ENCODE measurements around the gene PTPN14. TPM values are rescaled to one million over a fixed set of nuclear protein-coding genes. Genes with fewer than 3 reads are reported as not detected.
A peak's percentile ranks its signal among the peaks of the same experiment; 100 is the strongest.

Gene PTPN14
- total RNA-seq, 4 donors from 2014 or later: 42.8 to 63.8 (median 50.4) TPM

GRCh38 chr1:214377485-214377884 is 173.9 kb downstream of the PTPN14 start:
- Histone ChIP-seq H3K27me3 (no peaks in the 10 kb centered on the region), H3K36me3 (peaks cover 0 to 33% of the 10 kb centered on the region in 2 donors), H3K4me3 (no peak overlapping the region), H3K27ac (no peak overlapping the region), H3K4me1 (peaks cover 14 to 17% of the 10 kb centered on the region in 2 donors), H3K9me3 (no peaks in the 10 kb centered on the region)
- intact Hi-C loops (cut with DNase I; ENCODE audit: low total_unique reads): no loop called here
- TF ChIP-seq CTCF (IDR thresholded peaks at IDR 0.05 in 4 of 5, conservative IDR thresholded peaks at IDR 0.05 in 1 of 5) (no peak), POLR2A (IDR thresholded peaks at IDR 0.05) (no peak)
- ATAC-seq: no peak
- DNase-seq: no peak
- in situ Hi-C loops (cut with MboI; ENCODE audit: low sequenced_read_pairs in 4 of 4): no loop called here

- H3K9me3 ChIP-seq: no peaks in the 10 kb centered on the region
- H3K36me3 ChIP-seq: peaks cover 0 to 41% of the 10 kb centered on the region in 2 donors
- intact Hi-C loops (cut with DNase I; ENCODE audit: low total_unique reads): no loop called here
- DNase-seq: no peak
- peaks cover 17 to 19% of the 10 kb centered on the region in 2 donors for H3K4me1 ChIP-seq
- no peak for ATAC-seq
- H3K27ac ChIP-seq: peak overlapping the region in 2 of 4 donors; percentile 19 to 25
- in situ Hi-C loops (cut with MboI; ENCODE audit: low sequenced_read_pairs in 4 of 4): no loop called here
- H3K27me3 ChIP-seq: no peaks in the 10 kb centered on the region
- TF ChIP-seq POLR2A (IDR thresholded peaks at IDR 0.05): no peak
- no peak for TF ChIP-seq CTCF (IDR thresholded peaks at IDR 0.05 in 4 of 5, conservative IDR thresholded peaks at IDR 0.05 in 1 of 5)
- no peak overlapping the region for H3K4me3 ChIP-seq
Observed at GRCh38 chr1:214372092-214372491, 179.3 kb downstream of the PTPN14 start.

- Histone ChIP-seq H3K27me3 (no peaks in the 10 kb centered on the region), H3K9me3 (no peaks in the 10 kb centered on the region), H3K4me3 (no peak overlapping the region), H3K27ac (peak overlapping the region in 1 of 4 donors; percentile 19), H3K36me3 (peaks cover 0 to 36% of the 10 kb centered on the region in 2 donors), H3K4me1 (peaks cover 18 to 19% of the 10 kb centered on the region in 2 donors)
- in situ Hi-C loops (cut with MboI; ENCODE audit: low sequenced_read_pairs in 4 of 4): no loop called here
- DNase-seq (no peak), ATAC-seq (no peak)
- intact Hi-C loops (cut with DNase I; ENCODE audit: low total_unique reads): no loop called here
- TF ChIP-seq POLR2A (IDR thresholded peaks at IDR 0.05) (no peak), CTCF (IDR thresholded peaks at IDR 0.05 in 4 of 5, conservative IDR thresholded peaks at IDR 0.05 in 1 of 5) (no peak)
Observed at GRCh38 chr1:214370615-214371014, 180.8 kb downstream of the PTPN14 start.

GRCh38 chr1:214369364-214369763 is 182.0 kb downstream of the PTPN14 start:
- Histone ChIP-seq H3K36me3 (peaks cover 0 to 34% of the 10 kb centered on the region in 2 donors), H3K27ac (no peak overlapping the region), H3K4me3 (no peak overlapping the region), H3K4me1 (peaks cover 26 to 29% of the 10 kb centered on the region in 2 donors), H3K27me3 (no peaks in the 10 kb centered on the region), H3K9me3 (no peaks in the 10 kb centered on the region)
- intact Hi-C loops (cut with DNase I; ENCODE audit: low total_unique reads): no loop called here
- in situ Hi-C loops (cut with MboI; ENCODE audit: low sequenced_read_pairs in 4 of 4): no loop called here
- TF ChIP-seq CTCF (IDR thresholded peaks at IDR 0.05 in 4 of 5, conservative IDR thresholded peaks at IDR 0.05 in 1 of 5) (no peak), POLR2A (IDR thresholded peaks at IDR 0.05) (no peak)
- ATAC-seq (no peak), DNase-seq (no peak)

- Histone ChIP-seq H3K27ac (peak overlapping the region in 2 of 4 donors; percentile 6 to 20), H3K4me1 (peaks cover 38 to 44% of the 10 kb centered on the region in 2 donors), H3K36me3 (peaks cover 0 to 34% of the 10 kb centered on the region in 2 donors), H3K9me3 (no peaks in the 10 kb centered on the region), H3K27me3 (no peaks in the 10 kb centered on the region), H3K4me3 (no peak overlapping the region)
- no peak for ATAC-seq
- in situ Hi-C loops (cut with MboI; ENCODE audit: low sequenced_read_pairs in 4 of 4) (no loop called here), intact Hi-C loops (cut with DNase I; ENCODE audit: low total_unique reads) (no loop called here)
- DNase-seq: no peak
- TF ChIP-seq CTCF (IDR thresholded peaks at IDR 0.05 in 4 of 5, conservative IDR thresholded peaks at IDR 0.05 in 1 of 5) (no peak), POLR2A (IDR thresholded peaks at IDR 0.05) (no peak)
Observed at GRCh38 chr1:214367841-214368240, 183.6 kb downstream of the PTPN14 start.
